HG03558 (cell line): Measurements from ENCODE around the gene CACNB4.
"Not testable (repeated sequence)": the region's sequence is repeated elsewhere in the genome, so short reads cannot be mapped to it uniquely, and the experiment has no call there.

Source experiments
- ATAC-seq: cut with Tn5 transposase; IDR thresholded peaks from one replicate; pipeline ENCODE4 v1.9.1; 2021; ENCODE audit warnings: moderate number of reproducible peaks; ENCODE audit not compliant: unreplicated experiment; ENCODE audit errors: extremely low read depth

The CACNB4 gene

DNA sequence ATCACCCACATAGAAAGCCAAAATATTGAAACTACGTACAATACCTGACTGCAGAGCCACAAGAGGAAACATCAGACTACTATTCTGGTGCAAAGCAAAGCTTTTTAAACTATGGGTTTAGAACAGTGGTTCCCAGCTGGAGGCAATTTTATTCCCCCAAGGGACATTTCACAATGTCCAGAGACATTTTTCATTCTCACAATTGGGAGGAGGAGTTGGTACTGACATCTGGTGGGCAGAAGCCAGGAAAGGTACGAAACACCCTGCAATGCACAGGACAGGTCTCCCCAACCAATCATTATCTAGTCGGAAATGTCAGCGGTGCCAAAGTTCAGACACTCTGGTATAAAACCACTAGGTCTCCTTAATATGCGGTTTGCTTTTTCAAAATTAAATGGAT is 182.2 kb downstream of the CACNB4 start:
- ATAC-seq, result no peak

DNA sequence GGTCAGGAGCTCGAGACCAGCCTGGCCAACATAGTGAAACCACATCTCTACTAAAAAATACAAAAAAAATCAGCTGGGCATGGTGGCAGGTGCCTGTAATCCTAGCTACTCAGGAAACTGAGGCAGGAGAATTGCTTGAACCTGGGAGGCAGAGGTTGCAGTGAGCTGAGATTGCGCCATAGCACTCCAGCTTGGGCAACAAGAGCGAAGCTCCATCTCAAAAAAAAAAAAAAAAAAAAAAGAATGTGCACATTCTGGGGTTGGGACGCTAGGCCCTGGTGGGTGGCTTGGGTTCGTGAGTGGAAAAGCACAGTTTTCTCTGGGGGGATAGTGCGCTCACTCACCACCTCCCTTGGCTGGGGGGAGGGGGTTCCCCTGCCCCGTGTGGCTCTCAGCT is 183.2 kb downstream of the CACNB4 start:
- ATAC-seq, result not testable (repeated sequence)

DNA sequence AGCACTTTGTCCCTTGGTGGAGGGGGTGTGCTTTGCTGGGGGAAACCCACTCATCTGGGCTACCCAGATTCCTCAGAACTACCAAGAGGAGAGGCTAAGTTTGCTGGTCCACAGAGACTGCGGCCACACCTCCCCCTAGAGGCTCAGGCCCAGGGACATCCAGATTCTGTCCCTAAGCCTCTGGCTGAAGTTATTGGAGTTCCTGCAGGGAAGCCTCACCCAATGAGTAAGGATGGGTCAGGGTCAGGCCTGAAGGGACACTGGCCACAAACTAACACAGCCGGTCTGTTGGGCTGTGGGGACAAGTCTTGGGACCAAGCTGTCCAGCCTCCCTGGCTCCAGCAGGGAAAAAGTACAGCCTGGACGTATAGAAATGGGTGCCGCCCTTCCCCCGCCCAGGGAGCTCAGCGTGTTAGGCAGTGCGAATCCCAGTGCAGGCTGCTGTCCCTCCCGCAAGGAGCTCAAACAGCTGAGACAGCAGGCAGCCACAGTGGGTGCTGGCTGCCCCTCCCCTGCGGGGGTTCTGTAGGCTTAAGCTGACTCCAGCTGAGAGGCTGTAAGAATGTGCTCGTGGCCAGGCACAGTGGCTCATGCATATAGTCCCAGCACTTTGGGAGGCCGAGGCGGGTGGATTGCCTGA is 183.7 kb downstream of the CACNB4 start:
- ATAC-seq, result no peak

DNA sequence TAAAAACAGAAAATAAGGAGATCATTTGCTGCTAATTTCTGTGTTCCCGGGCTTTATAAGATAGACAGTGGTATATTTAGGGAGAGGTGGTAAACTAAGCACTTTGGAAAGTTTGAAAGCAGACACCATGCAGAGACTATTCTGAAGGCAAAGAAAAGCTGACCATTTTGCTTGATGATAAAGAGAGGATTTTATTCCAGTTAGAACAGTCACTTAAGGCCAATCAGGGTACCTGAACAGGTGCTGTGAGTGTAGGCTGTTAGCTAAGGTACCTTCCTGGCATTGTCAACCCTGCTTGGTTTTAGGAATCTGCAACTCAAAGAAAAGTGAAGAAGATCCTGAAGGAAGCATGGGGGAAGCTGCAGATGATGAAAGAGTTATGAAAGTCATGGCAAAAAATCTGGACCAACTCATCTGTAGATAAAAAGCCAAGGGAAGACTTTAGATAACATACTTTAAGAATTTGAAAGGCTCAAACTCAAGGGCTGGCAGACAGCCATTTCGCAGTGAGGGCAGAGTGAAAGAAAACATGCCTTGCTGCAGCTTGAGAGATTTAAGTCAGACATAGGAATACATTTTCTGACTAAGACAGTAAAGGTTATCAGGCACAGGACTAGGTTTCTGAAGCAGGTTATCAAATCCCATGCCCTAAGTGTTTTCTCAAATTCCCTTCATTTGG is 190.5 kb downstream of the CACNB4 start:
- no peak for ATAC-seq

DNA sequence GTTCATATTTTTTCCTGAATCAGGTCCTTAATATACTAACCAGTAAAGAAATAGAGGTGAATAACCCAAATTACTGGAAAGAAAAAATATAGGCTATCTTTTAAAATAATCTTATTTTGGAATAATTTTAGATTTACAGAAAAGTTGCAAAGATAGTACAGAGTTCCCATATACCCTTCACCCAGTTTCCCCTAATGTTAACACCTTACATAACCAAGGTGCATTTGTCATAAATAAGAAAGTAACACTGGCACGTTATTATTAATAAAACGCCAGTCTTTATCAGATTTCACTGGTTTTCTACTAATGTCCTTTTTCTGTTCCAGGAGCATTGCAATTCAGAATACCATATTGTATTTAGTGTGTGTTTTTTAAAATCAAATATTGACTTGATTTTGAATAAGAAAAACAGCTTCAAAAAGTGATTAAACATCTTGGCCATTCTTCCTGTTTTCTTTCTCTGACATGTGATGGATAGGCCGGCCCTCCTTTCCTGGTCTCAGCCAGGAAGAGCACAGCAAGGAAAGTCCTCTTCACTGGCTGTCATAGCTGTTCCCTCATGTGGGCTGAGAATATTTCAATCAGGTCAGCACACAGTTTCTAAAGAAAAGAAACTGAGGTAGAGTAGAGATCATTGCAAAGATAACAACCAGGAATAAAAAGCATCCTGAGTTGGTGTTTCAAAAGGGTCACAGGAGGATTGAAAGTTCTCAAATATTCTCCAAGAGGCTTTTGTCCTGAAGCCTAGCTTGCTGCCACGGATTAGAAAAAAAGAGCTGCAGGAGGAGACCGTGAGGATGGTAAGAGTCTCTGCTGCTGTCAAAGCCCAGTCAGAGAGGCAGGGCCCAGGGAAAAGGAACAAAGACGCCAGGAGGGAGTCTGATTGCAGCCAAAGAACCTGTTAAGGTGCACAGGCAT is 191.3 kb downstream of the CACNB4 start:
- no peak for ATAC-seq

DNA sequence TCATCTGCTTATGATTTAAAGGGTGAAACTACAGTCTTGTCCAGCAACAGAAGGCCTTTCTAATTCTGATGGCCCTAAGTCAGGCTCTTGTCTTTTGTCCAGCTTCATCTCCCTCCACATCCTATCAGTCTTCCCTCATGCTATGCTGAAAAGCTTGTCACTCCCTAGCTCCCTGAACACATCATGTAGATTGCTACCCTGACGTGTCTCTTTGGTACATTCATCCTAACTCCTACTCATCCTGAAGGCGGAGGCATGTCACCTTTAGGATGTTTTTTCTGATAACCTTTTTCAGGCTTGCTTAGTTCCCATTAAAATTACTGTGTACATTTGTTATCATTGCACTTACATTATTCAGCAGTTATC is 192.2 kb downstream of the CACNB4 start:
- no peak for ATAC-seq

DNA sequence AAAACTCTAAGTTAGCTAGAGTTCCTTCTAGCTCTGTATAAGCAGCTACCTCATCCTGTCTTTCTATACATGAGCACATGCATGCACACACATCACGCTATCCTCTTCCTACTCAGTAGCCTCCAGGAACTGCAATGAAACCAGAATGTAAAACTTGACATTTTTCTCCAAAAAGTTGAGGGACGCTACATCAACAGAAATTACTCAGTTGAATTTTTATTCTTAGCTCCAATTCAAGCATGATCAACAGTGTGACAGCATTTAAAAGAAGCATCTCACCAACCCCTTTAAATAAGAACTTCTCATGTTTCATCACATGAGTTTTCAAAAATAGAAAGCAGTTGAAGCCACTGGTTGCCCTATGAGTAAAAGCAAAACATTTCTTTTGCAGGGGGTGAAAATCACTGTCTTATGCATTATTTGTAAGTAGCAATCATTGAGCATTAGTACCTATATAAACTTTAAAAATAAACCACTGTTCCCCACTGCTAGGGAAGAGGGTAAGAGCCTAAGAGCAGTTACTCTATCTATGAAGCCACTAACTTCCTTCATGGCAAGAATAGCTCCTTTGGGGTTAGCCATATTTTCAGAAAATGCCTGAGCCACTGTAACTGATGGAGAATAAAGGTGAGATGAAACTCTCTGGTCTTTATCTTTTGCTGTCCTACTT is 192.7 kb downstream of the CACNB4 start:
- peak; percentile 53 for ATAC-seq

DNA sequence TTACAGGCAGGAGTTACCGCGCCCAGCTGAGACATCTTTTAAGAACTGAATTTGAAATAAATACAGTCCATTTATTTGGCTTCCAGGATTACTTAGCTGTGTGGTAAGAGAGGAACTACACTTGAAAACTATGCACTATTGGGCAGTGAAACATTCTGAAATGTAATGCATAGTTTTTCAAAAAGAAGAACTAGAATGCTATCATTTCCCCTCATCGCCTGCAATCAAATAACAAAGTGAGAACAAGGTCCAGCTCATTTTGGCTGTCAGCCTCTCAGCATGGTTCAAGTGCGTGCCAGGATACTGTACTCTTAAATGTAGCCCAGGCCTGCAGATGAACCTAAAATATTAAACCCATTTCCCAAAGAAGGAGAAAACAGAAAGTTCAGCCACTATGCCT is 194.0 kb downstream of the CACNB4 start:
- no peak for ATAC-seq

DNA sequence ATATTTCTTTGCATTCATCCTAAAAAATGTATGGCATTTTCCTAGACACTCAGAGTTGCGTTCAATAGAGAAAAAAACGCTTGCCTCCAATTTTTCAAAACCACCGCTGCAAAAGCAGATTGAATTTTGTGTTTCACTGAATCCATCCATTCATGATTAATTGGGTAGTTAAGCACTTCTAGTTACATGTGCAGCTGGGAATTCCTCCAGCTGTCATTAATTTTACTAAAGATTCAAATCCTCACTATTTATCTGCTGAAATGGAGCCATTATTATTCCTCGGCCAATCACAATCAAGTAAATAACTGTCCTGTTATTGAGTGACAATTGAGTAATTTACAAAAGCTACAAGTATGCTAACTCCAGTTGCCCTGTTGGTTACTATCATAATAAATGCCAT is 194.8 kb downstream of the CACNB4 start:
- ATAC-seq, result no peak

DNA sequence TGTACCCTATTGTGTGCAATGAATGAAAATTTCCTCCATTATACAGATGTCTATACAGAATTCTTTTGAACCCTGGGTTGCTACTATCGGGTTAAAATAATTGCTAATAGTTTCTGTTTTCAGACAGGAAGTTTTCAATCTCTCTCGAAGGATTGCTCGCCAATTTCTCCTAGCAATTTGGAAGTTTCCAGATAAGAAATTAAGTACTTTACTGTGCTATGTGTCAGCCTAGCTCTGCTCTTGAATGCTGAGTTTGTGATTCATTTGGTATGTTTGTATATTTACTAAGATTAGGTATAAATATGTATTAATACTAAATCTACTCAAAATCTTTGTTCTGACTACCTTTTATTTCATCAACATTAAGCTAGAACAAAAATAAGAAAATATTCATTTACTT is 196.0 kb downstream of the CACNB4 start:
- no peak for ATAC-seq

DNA sequence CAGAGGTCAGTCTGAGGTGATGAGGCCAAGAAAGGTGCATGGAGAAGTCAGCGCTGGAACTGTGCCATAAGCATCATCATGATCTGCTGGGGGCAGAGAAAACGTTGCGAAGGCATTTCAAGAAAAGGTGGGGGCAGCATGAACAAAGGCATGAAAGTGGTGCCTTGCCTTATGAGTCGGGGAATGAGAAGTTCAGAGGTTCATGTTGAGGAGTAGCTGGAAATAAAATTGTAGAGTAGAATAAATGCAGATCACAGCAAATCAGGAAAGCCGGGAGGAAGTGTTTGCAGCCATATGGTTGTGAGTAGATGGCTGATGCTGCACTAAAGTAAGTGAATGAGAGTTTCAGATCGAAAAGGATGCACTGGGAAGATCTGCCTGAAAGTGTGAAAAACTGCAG is 198.5 kb downstream of the CACNB4 start:
- no peak for ATAC-seq

DNA sequence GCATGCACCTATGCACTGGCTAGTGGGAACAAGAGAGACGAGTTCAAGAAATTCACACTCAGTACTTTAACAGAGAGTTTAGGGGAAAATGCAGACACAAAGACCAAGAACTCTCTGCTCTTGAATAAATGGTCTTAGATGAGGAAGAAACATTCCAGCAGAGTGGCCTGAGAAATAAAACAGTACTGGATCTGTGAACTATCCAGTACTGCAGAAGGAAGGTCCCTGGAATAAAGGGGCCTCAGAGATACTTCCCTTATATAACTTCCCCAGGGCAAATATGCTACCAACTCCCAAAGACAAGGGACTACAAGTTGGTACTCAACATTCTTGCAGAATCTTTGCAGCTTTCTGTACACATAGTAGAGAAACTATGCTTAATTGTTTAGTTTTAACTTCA is 199.7 kb downstream of the CACNB4 start:
- no peak for ATAC-seq

DNA sequence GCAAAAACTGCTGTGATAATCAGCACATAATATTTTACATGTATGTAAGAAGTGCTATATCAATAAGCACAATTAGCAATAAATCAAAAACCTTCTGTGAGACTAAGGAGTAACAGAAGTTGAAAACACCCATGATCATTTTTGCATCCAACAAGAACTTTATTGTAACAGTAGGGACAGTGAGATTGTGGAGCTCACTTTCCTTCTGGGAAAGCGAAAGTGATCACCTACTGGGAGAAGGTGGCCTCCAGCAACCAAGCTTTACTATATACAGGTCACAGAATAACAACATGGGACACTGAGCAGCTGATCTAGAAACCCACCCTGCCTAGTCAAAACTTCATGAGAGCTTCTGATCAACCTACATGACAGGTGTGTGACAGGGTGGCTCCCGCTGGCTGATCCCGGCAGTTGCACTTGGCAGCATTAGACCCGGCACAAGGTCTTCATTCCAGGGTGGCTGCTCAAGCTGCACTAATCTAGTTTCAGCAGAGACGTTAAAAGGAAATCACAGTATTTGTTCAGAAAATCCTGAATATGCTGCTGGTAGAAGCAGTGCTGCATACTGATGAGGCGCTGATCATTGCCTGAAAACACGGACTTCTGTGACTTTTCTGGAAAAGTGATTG is 207.2 kb downstream of the CACNB4 start:
- no peak for ATAC-seq

DNA sequence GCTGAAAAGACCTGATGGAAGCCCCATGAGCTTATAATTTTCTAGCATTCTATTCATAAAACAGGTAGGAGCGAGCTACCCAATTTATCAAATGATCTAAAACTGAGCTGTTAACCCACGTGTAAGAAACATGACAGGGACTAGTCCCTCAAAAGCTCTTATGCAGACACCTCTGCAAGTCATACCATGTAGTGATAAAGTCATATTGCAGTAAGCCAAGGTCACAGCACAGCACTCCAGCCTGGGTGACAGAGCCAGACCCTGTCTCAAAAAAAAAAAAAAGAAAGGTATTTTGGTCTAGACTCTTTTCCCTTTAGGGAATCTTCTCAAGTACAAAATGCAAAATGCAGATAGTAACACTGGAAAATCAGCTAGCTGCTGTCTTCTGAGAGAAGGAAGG is 211.7 kb downstream of the CACNB4 start:
- ATAC-seq, result no peak

DNA sequence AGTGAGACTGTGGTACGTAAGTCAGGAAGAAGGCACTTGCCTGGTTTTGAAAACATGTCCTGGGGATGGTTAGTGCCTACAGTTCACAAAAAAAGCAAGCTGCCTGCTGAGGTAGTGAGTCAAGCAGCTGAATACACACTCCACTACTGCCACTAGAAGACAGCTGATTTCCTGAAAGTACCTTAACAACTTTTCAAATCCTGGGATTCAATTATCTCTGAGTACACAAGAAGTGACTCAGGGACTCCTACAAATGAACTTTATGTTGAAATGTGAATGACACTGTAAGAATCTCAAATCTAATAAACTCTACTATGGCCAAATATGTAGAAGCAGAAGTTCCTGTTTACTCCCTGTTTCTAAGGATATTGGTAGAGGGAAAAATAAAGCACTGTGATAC is 212.6 kb downstream of the CACNB4 start:
- ATAC-seq, result no peak

DNA sequence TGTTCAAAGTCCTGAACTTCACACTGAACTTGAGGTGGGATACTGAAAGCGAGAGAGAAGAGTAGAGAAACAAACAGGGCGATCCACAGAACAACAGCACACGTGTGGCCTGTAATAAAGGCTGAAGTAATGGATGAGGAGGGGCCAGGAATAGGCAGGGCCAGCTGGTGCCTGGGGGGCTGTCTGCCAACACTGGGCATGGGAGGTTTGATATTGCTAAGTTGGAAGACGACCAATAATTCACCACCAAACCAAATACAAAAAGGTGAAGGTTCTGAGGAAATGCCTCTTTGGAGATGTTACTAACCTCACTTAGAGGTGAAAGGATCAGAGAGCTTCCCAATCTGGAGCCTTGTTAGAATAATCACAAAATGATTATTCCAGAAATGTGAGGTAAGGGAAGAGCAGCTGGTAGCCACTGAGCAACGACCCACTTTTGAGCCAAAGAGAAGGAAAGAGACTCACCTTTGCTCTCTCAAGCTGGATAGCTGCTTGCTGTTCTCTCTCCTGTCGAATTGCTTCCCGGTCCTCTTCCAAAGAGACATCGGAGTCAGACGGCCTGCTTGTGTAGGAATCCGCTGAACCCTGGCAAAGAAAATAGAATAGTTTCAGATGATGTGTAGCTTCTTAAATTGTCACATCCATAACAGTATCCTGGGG is 215.9 kb downstream of the CACNB4 start:
- no peak for ATAC-seq

DNA sequence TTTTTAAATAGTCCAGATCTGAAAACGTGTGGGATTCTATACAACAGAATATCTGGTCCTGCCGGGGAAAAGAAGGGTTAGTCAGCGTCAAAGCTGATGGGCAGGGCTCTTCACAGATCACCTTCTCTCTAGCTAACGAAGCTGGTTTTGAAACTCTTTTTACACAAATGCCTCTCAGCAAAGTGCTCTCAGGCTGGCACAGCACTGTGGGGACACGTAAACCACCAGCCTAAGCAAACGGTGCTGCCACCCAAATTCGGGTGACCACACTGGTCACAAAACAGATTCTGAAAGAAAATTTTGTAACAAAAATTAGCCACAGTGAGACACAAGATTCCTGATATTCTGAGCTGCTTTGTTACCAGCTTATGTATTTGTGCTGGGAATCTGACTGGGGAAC is 217.5 kb downstream of the CACNB4 start:
- no peak for ATAC-seq

DNA sequence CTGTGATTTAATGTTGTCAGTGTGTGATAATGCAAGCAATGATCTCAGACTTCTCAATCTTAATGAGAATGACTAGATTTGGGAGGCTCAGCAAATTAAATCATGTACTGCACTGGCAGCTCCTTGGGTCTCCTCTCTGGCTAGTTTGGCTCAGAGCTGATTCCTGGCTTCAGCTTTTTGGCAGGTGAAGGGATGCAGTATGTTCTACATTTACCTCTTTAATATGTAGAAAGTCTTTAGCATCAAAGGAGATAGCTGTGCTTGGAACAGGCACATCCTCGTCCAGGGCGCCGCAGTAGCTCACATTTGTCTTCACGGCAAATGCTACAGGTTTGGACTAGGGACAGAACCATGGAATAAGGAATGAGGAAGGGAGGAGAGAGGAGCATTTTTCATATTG is 218.3 kb downstream of the CACNB4 start:
- ATAC-seq, result no peak

DNA sequence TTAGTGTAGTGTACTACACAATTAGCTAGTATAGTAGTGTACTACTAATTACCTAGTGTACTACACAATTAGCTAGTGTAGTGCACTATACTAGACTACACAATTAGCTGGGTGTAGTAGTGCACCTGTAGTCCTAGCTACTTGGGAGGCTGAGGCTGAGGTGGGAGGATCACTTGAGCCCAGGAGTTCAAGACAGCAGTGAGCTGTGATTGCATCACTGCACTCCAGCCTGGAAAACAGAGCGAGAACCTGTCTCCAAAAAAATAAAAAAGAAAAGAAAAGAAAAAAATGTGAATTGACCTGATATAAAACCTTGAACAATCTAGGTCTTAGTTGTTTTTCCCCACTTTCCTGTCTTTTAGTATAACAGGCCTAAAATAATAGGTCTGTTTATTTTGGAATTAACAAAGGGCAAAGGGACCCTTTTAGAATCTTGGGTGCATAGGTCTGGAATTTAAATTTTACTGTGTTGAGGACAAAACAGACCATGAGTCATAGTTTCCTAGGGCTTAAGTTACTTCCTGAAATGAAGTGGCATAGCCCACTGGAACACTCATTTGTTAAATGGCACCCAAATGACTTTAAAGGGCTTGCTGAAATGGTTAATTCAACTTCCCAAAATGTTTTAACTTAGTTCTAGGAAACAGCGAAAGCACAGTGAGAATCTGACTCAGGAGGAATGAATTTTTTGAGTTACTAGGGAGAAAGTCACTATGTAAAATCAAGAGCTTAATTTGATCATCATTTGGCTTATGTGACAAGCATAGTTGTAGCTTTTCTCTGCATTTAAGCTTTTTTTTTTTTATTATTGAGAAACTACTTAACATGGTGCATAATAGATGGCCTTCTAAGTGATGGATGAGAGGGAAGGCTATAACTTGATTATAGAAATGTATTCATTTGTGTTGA is 219.9 kb downstream of the CACNB4 start:
- ATAC-seq, result no peak
